ENCODE results near the gene USH1C. TPM values are rescaled to one million over a fixed set of nuclear protein-coding genes. Genes with fewer than 3 reads are reported as not detected.
A peak's percentile ranks its signal among the peaks of the same experiment; 100 is the strongest.

USH1C gene
- total RNA-seq, 4 donors from 2014 or later: 110 to 1,022 (median 157) TPM

GRCh38 chr11:17543574-17544180, 539 bp downstream of the USH1C start:
- 26% methylated on average over 17 of the region's 17 CpGs; no CpG with 5 or more reads in 1 of the 2 donors for WGBS, 2 donors (ENCODE audit: low coverage in 1 of 2)
- H3K4me3 ChIP-seq: peak overlapping the region; percentile 36 to 58 (median 54)
- H3K27ac ChIP-seq: peak overlapping the region; percentile 83 to 85 (median 84)
- peak in 1 of 3 donors; percentile 13 for TF ChIP-seq POLR2AphosphoS5 (IDR thresholded peaks at IDR 0.05)
- no peak for TF ChIP-seq EP300 (IDR thresholded peaks at IDR 0.05; ENCODE audit: low read depth)
- peak; percentile 46 for TF ChIP-seq POLR2A (IDR thresholded peaks at IDR 0.05)
- no peak for TF ChIP-seq CTCF (IDR thresholded peaks at IDR 0.05)
- H3K4me1 ChIP-seq: peaks cover 0 to 15% (median 11%) of the 10 kb centered on the region in 4 donors
- no peaks in the 10 kb centered on the region for H3K36me3 ChIP-seq
- DNase-seq: peak; percentile 38
- no peaks in the 10 kb centered on the region for H3K9me3 ChIP-seq
- H3K27me3 ChIP-seq: peaks cover 20% of the 10 kb centered on the region
- in situ Hi-C loops (cut with MboI; ENCODE audit: low pct_ligation_motif_present in 1 of 4, low pct_unique_long_range_greater_than_20kb in 1 of 4, low sequenced_read_pairs in 3 of 4) (no loop called here), intact Hi-C loops (cut with DNase I; ENCODE audit: low total_unique reads) (no loop called here)

GRCh38 chr11:17543041-17543440, 1.2 kb downstream of the USH1C start:
- Histone ChIP-seq H3K27ac (peak overlapping the region; percentile 83 to 85 (median 84)), H3K4me1 (peaks cover 0 to 15% (median 11%) of the 10 kb centered on the region in 4 donors), H3K36me3 (no peaks in the 10 kb centered on the region), H3K27me3 (peaks cover 15% of the 10 kb centered on the region), H3K4me3 (peak overlapping the region; percentile 36 to 58 (median 54)), H3K9me3 (no peaks in the 10 kb centered on the region)
- intact Hi-C loops (cut with DNase I; ENCODE audit: low total_unique reads) (no loop called here), in situ Hi-C loops (cut with MboI; ENCODE audit: low pct_ligation_motif_present in 1 of 4, low pct_unique_long_range_greater_than_20kb in 1 of 4, low sequenced_read_pairs in 3 of 4) (no loop called here)
- 20 to 73% methylated on average over 1 to 2 of the region's 2 CpGs for WGBS, 2 donors (ENCODE audit: low coverage in 1 of 2)
- DNase-seq: peak; percentile 24
- no peak for TF ChIP-seq POLR2AphosphoS5 (IDR thresholded peaks at IDR 0.05)
- no peak for TF ChIP-seq POLR2A (IDR thresholded peaks at IDR 0.05)
- no peak for TF ChIP-seq EP300 (IDR thresholded peaks at IDR 0.05; ENCODE audit: low read depth)
- TF ChIP-seq CTCF (IDR thresholded peaks at IDR 0.05): no peak

GRCh38 chr11:17542249-17542648, 2.0 kb downstream of the USH1C start:
- Histone ChIP-seq H3K4me3 (peak overlapping the region in 3 of 4 donors; percentile 53 to 58 (median 55)), H3K36me3 (no peaks in the 10 kb centered on the region), H3K27ac (peak overlapping the region; percentile 83 to 85 (median 84)), H3K9me3 (no peaks in the 10 kb centered on the region), H3K27me3 (peaks cover 12% of the 10 kb centered on the region), H3K4me1 (peaks cover 0 to 15% (median 11%) of the 10 kb centered on the region in 4 donors)
- intact Hi-C loops (cut with DNase I; ENCODE audit: low total_unique reads) (no loop called here), in situ Hi-C loops (cut with MboI; ENCODE audit: low pct_ligation_motif_present in 1 of 4, low pct_unique_long_range_greater_than_20kb in 1 of 4, low sequenced_read_pairs in 3 of 4) (no loop called here)
- peak; percentile 86 for DNase-seq
- TF ChIP-seq POLR2AphosphoS5 (IDR thresholded peaks at IDR 0.05) (peak; percentile 33 to 86 (median 78)), POLR2A (IDR thresholded peaks at IDR 0.05) (peak; percentile 79), CTCF (IDR thresholded peaks at IDR 0.05) (no peak)
- 65% methylated on average over 4 of the region's 4 CpGs; no CpG with 5 or more reads in 1 of the 2 donors for WGBS, 2 donors (ENCODE audit: low coverage in 1 of 2)

- DNase-seq: peak; percentile 48
- H3K4me3 ChIP-seq: peak overlapping the region in 2 of 4 donors; percentile 6 to 58
Observed at GRCh38 chr11:17541330-17541885, 2.8 kb downstream of the USH1C start.

More at GRCh38 chr11:17541330-17541885, 2.8 kb downstream of the USH1C start:
- Histone ChIP-seq H3K36me3 (no peaks in the 10 kb centered on the region), H3K9me3 (no peaks in the 10 kb centered on the region), H3K27ac (peak overlapping the region; percentile 83 to 85 (median 84)), H3K4me1 (peaks cover 0 to 15% (median 11%) of the 10 kb centered on the region in 4 donors), H3K27me3 (peaks cover 9% of the 10 kb centered on the region)
- intact Hi-C loops (cut with DNase I; ENCODE audit: low total_unique reads): no loop called here
- WGBS, 2 donors (ENCODE audit: low coverage in 1 of 2): 48 to 100% methylated on average over 1 to 4 of the region's 4 CpGs
- TF ChIP-seq EP300 (IDR thresholded peaks at IDR 0.05; ENCODE audit: low read depth) (no peak), POLR2AphosphoS5 (IDR thresholded peaks at IDR 0.05) (peak in 1 of 3 donors; percentile 29)
- in situ Hi-C loops (cut with MboI; ENCODE audit: low pct_ligation_motif_present in 1 of 4, low pct_unique_long_range_greater_than_20kb in 1 of 4, low sequenced_read_pairs in 3 of 4): no loop called here
